PC-9 (cell line): ENCODE data around the gene ATXN1.

Experiments used
- CTCF ChIP-seq: fragments of 200-600 bp; sonication (generic); conservative IDR thresholded peaks from 2 replicates; pipeline ENCODE4 v1.6.1; 2017; ENCODE audit warnings: mixed run types, antibody characterized with exemption, mild to moderate bottlenecking, moderate library complexity
- EZH2 ChIP-seq: fragments of 200-600 bp; sonication (generic); IDR thresholded peaks from 2 replicates; pipeline ENCODE4 v1.8.0; 2017; ENCODE audit warnings: antibody characterized with exemption, low read depth

- TF ChIP-seq CTCF (no peak), EZH2 (no peak)
Observed at GRCh38 chr6:16450285-16450684, 311.0 kb downstream of the ATXN1 start.
